Activated T-cell treated with anti-CD3 and anti-CD28 coated beads, Interleukin-2, amount 50 U/mL, for 24 hours (primary cell): ENCODE measurements around the gene PHF21B.

Experiments used
- DNase-seq: peaks from one replicate; pipeline ENCODE4 v3.0.0-alpha.2; 2020
- H3K27ac Mint-ChIP-seq: 2 replicates; pipeline ENCODE4 v1.8.0; 2020; ENCODE audit warnings: mild to moderate bottlenecking, mixed read lengths
- H3K27me3 Mint-ChIP-seq: 2 replicates; pipeline ENCODE4 v1.8.0; 2020; ENCODE audit warnings: mixed read lengths
- H3K36me3 Mint-ChIP-seq: 2 replicates; pipeline ENCODE4 v1.8.0; 2020; ENCODE audit warnings: low read depth, mixed read lengths
- H3K4me1 Mint-ChIP-seq: 2 replicates; pipeline ENCODE4 v1.8.0; 2020; ENCODE audit warnings: low read depth, mixed read lengths
- H3K4me3 Mint-ChIP-seq: 2 replicates; pipeline ENCODE4 v1.8.0; 2020; ENCODE audit warnings: mild to moderate bottlenecking, moderate library complexity, mixed read lengths
- H3K9me3 Mint-ChIP-seq: 2 replicates; pipeline ENCODE4 v1.8.0; 2020; ENCODE audit warnings: mixed read lengths

Gene PHF21B

DNA sequence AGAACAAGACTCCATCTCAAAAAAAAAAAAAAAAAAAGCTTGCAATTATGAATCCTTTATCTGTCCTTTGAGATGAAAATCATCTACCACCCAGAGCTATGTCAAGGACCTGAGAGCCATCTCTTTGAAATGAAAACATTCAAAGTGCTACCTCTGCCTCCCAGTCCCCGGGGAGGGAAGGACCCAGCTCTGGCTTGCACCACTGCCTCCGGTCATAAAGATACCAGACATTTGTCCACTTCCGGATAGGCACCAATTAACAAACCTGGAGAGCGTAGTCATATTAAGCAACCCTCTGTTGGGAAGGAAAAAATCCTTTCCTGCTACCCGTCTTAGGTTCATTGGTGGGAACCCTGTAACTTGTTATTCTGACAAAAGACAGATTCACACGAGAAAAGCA lies 158.9 kb downstream of the PHF21B start:
- Mint-ChIP-seq H3K27ac (no peak overlapping the region), H3K4me3 (no peak overlapping the region), H3K9me3 (no peaks in the 10 kb centered on the region), H3K36me3 (no peaks in the 10 kb centered on the region), H3K27me3 (no peaks in the 10 kb centered on the region), H3K4me1 (peaks cover 12% of the 10 kb centered on the region)
- DNase-seq: no peak

DNA sequence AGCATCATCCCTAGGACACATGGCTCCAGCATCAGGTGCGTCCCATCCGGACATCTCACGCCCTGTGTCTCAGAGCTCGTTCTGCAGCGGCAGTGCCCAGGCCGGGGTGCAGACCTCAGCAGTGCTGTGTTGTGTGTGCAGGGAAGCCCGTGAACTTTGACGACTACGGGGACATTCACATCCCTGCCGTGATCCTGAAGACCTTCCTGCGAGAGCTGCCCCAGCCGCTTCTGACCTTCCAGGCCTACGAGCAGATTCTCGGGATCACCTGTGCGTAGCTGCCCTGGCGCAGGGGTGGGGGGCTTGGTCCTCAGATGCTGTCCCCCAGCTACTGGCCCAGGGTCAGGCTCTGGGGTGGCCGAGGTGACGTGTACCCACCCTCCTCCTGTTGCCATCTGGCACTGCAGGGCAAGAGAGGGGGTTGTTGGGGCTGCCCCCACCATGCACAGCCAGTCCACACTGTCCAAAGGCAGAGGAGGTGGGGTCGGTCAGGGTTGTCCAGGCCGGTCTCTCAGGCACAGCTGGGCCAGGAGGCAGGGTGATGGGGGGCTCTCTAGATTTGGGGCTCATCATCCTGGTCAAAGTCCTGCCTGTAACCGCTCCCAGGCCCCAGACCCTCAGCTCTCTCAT lies 160.9 kb downstream of the PHF21B start:
- Mint-ChIP-seq H3K4me1 (peaks cover 4% of the 10 kb centered on the region), H3K27me3 (no peaks in the 10 kb centered on the region), H3K4me3 (no peak overlapping the region), H3K36me3 (no peaks in the 10 kb centered on the region), H3K27ac (no peak overlapping the region), H3K9me3 (no peaks in the 10 kb centered on the region)
- DNase-seq: no peak

DNA sequence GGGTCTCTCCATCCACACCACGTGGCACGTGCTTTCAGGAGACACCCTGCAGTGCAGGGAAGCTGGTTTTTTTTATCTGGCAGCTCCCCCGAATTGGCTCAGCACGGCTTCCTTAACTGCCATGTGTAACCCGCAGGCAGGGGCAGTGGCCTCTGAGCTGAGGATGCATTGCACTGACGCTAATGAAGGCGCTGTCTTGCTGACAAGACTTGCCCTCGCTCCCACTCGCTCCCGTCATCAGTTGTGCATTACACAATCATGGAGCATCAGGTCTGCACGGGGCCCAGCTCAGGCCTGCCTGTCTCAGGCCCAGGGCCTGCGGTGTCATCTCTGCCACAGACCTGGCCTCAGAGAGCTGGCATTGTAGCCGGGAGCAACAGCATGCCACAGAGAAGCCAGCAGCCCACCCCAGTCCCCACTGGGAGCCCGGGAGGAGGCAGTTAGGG lies 161.5 kb downstream of the PHF21B start:
- H3K4me1 Mint-ChIP-seq: peaks cover 3% of the 10 kb centered on the region
- no peaks in the 10 kb centered on the region for H3K27me3 Mint-ChIP-seq
- no peak overlapping the region for H3K4me3 Mint-ChIP-seq
- H3K36me3 Mint-ChIP-seq: no peaks in the 10 kb centered on the region
- no peak for DNase-seq
- no peak overlapping the region for H3K27ac Mint-ChIP-seq
- no peaks in the 10 kb centered on the region for H3K9me3 Mint-ChIP-seq

DNA sequence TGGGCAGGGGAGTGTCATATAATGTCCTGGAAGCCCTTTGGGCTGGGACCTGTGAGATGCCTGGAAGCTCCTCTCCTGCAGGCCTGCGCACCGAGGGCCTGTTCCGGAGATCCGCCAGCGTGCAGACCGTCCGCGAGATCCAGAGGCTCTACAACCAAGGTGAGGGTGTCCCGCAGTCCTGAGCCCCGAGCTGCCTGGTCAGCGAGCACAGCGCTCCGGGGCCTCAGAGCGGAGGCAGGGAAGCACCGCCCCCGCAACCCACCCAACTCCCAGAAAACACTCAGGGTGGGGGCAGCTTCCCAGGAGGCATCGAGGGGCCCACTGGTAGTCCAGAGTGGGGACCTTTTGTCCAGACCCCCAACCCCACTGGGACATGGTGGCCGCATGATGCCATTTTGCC lies 161.9 kb downstream of the PHF21B start:
- Mint-ChIP-seq H3K36me3 (no peaks in the 10 kb centered on the region), H3K9me3 (no peaks in the 10 kb centered on the region), H3K27me3 (no peaks in the 10 kb centered on the region), H3K4me3 (no peak overlapping the region), H3K4me1 (peaks cover under 1% of the 10 kb centered on the region), H3K27ac (no peak overlapping the region)
- DNase-seq: no peak

DNA sequence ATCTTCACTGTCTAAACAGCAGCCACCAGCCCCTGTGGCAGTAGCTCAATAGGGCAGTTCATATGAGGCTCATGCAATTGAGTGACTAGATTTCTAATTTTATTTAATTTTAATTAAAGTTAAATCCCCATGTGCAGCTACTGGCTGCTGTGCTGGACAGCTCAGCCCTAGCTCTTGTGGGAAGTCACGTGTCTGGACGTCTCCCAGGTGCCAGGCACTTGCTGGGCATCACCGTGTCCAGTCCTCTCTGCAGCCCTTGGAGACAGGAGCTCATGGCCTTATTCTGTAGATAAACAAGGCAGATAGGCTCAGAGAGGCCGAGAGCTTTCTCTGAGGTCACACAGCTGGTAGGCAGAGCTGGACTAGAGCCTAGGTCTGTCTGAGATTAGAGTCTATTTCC lies 162.4 kb downstream of the PHF21B start:
- H3K27ac Mint-ChIP-seq: no peak overlapping the region
- H3K27me3 Mint-ChIP-seq: no peaks in the 10 kb centered on the region
- H3K4me1 Mint-ChIP-seq: no peaks in the 10 kb centered on the region

DNA sequence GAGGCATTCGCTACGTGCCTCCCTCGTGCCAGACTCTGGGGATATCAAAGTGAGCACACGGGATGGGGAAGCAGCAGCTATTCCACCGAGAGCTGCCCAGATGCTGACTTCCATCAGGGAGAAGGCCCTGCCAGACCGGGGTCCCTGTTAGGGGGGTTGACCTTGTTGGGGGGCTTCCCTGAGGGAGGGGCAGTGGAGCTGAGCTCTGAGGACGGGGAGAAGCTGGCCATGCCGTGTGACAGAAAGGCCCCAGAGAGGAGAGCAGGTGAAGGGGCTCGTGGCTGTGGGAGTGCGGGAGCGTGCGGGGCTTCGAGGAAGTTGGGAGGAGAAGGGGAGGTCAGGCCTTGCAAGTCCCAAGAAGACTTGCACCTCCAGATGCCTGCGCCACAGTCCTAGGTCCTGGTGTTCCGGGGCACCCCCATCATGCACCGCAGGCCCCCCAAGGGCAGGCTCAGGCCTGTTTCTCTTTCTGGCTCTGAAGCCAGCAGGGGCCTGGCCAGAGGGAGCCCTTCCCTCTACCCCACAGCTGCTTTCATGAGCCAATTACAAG lies 163.0 kb downstream of the PHF21B start:
- Mint-ChIP-seq H3K4me3 (no peak overlapping the region), H3K27me3 (no peaks in the 10 kb centered on the region), H3K4me1 (no peaks in the 10 kb centered on the region), H3K36me3 (no peaks in the 10 kb centered on the region), H3K27ac (no peak overlapping the region), H3K9me3 (no peaks in the 10 kb centered on the region)
- DNase-seq: no peak

More for the DNA sequence above, 162.4 kb downstream of the PHF21B start:
- no peaks in the 10 kb centered on the region for H3K9me3 Mint-ChIP-seq
- H3K36me3 Mint-ChIP-seq: no peaks in the 10 kb centered on the region
- no peak overlapping the region for H3K4me3 Mint-ChIP-seq
- no peak for DNase-seq

DNA sequence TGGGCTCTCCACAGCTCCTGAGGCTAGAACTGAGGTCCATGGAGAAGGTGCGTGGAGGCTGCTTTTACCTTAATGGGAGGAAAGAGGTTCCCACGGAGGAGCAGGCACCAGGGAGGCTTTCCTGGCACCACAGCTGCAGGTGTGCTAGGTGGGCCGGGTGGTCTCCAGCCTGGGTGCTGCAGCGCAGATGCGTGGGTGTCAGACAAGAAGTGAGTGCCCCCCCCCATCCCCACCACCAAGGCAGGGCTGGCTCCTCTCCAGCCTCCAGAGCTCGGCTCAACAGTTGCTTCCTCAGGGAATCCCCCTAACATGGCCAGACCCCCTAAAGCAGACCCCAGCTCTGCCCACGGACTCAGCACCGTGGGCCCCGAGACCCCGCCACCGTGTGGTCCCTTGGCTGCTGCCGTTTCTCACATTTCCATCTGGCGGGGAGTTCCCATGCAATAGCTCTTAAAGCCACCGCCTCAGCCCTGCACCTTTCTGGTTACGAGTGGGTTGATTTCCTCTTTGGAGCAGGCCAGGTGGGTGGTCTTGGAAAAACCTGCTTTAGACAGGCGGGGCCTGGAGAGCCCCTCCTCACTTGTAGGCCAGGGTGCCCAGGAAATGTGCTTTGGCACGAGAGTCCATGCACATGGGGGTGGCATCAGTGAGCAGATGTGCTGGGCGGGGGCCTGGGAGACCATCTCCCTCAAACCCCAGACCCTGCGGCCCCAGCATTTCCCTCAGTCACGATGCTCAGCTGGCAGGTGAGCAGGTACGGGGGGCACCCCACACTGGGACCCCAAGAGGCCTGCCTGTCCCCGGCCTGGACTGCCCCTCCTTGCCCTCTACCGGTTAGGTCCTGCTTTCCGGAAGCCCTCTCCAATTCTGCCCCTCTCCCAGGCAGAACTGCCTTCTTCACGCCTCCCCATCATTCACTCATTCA lies 163.7 kb downstream of the PHF21B start:
- H3K27ac Mint-ChIP-seq: no peak overlapping the region
- H3K4me1 Mint-ChIP-seq: no peaks in the 10 kb centered on the region
- peaks cover 7% of the 10 kb centered on the region for H3K27me3 Mint-ChIP-seq
- no peak for DNase-seq
- no peaks in the 10 kb centered on the region for H3K36me3 Mint-ChIP-seq
- no peak overlapping the region for H3K4me3 Mint-ChIP-seq
- no peaks in the 10 kb centered on the region for H3K9me3 Mint-ChIP-seq

DNA sequence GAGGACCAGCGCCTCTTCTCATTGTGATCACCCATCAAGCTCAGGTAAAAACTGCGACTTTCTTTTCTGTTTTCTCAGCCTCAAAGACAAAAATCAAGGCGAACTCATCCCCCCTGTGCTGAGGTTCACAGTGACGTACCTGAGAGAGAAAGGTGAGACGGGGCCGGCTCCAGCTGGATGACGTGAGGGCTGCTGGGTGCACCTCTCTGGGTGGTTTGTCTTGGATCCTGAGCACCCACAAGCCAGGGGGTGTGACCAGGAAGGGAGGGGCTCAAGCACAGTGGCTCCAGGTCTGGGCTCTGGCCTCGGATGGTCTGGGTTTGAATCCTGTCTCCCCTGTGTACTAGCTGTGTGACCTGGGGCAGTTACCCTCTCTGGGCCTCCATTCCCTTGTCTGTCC lies 164.6 kb downstream of the PHF21B start:
- peaks cover 13% of the 10 kb centered on the region for H3K27me3 Mint-ChIP-seq
- H3K27ac Mint-ChIP-seq: no peak overlapping the region
- no peaks in the 10 kb centered on the region for H3K9me3 Mint-ChIP-seq
- DNase-seq: no peak
- H3K36me3 Mint-ChIP-seq: no peaks in the 10 kb centered on the region
- H3K4me1 Mint-ChIP-seq: no peaks in the 10 kb centered on the region
- no peak overlapping the region for H3K4me3 Mint-ChIP-seq

DNA sequence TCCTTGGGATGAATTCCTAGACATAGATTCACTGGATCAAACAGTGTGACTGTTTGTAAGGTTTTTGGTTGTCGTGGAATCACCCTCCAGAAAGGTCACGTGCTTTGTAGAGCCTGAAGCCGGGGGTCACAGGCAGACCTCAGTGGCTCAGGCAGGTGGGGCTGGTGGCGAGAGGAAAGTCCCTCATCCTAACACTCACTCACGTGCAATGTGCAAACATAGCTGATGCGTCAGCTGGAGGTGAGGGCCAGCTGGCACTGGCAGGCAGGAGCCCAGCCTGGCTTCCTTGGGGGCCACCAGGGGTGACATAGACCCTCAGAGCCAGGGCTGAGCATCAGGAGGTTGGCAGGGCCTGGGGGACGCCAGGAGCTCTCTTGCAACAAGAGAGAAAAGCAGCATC lies 167.4 kb downstream of the PHF21B start:
- H3K36me3 Mint-ChIP-seq: no peaks in the 10 kb centered on the region
- no peaks in the 10 kb centered on the region for H3K4me1 Mint-ChIP-seq
- no peaks in the 10 kb centered on the region for H3K9me3 Mint-ChIP-seq
- no peak for DNase-seq
- H3K27ac Mint-ChIP-seq: no peak overlapping the region
- H3K27me3 Mint-ChIP-seq: peaks cover 16% of the 10 kb centered on the region
- no peak overlapping the region for H3K4me3 Mint-ChIP-seq

DNA sequence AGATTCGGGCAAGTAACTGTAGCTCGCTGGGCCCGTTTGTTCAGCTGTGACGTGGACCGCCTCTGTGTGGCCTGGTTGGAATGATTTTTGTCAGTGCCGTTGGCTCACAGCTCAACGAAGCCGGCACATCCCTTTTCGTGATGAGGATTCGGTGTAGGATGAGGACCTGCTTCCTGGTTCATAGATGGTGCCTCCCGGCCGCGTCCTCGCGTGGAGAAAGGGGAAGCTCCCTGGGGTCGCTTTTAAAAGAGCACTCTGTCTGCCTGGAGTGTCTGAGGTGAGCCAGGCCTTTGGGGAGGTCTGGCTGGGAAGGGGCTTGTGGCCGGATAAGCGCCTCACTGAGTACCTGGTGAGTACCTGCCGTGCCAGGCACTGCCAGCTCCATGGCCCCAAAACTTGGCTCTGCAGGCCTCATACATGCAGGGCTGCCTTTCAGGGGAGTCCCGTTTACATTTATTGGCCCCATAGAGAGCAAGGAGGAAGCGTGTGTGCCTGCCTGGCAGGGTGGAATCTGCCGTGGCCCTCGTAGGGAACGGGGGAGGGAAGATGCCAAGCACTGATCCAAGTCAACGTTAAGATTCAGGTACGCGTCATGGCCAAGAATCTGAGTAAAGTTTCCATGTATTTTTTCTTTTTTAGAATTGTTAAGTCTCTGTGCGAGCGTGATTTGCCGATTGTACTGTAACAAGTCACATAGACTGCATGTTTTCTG lies 169.0 kb downstream of the PHF21B start:
- Mint-ChIP-seq H3K9me3 (peaks cover 3% of the 10 kb centered on the region), H3K27me3 (peaks cover 20% of the 10 kb centered on the region), H3K27ac (no peak overlapping the region), H3K36me3 (no peaks in the 10 kb centered on the region), H3K4me3 (no peak overlapping the region), H3K4me1 (no peaks in the 10 kb centered on the region)
- no peak for DNase-seq

DNA sequence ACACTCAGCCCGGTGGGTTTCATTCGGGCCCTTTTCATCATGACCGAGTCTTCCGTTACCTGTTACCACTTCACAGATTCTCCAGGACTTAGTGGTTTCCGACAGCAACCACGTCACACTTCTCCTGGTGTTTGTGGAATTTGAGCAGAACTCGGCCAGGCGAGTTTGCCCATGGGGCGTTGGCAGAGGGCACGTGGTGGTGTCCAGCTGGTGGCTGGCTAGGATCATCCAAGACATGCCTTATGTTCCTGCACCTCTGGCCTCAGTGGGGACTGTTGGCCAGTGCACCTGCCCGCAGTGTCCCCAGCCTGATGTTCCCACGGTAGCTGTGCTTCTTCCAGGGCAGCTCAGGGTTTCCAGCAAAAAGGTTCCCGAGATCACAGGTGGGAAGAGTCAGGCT lies 170.1 kb downstream of the PHF21B start:
- H3K27me3 Mint-ChIP-seq: peaks cover 23% of the 10 kb centered on the region
- no peak overlapping the region for H3K4me3 Mint-ChIP-seq
- no peaks in the 10 kb centered on the region for H3K36me3 Mint-ChIP-seq
- H3K9me3 Mint-ChIP-seq: peaks cover 7% of the 10 kb centered on the region
- no peak overlapping the region for H3K27ac Mint-ChIP-seq
- no peaks in the 10 kb centered on the region for H3K4me1 Mint-ChIP-seq
- no peak for DNase-seq

DNA sequence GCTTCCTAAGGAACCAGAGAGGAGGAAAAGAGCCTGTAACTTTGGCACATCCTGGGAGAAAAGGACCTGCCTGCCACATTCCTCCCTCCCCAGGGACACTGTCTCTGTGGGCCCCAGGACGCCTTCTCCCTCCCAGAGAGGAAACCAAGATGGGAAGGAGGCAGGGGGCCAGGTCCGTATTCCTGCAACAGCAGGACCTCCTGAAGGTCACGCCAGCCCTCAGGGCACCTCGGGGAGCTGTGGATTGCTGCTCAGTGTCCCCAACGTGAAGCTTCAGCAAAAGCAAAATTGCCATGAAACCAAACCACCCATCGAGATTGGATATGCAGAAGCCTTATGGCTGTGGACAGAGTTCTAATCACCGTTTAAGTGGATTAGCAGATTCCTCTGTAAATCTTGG lies 170.7 kb downstream of the PHF21B start:
- H3K4me1 Mint-ChIP-seq: no peaks in the 10 kb centered on the region
- no peak for DNase-seq
- H3K4me3 Mint-ChIP-seq: no peak overlapping the region
- H3K27ac Mint-ChIP-seq: no peak overlapping the region
- H3K9me3 Mint-ChIP-seq: peaks cover 12% of the 10 kb centered on the region
- H3K27me3 Mint-ChIP-seq: peaks cover 23% of the 10 kb centered on the region
- H3K36me3 Mint-ChIP-seq: no peaks in the 10 kb centered on the region

DNA sequence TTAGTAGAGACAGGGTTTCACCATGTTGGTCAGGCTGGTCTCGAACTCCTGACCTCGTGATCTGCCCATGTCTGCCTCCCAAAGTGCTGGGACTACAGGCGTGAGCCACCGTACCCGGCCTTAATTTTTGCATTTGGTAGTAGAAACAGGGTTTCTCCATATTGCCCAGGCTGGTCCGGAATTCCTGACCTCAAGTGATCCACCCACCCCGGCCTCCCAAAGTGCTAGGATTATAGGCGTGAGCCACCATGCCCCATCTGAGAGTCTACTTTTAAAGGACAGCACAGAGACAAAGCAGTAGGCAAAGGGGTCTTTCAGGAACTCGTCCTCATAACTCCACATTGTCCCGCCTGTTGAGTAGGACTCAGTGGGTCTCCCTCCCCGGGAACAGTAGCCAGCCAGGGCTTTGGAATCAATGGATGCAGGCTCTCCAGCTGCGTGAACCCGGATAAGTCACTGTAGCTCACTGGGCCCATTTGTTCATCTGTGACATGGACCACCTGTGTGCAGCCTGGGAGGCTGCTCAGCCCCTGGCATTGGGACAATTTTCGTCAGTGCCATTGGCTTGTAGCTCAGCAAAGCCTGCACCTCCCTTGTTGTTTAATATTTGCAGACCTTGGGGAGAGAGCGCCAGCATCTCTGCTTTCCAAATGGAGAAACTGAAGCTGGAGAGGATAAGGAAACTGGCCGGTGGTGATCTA lies 171.3 kb downstream of the PHF21B start:
- Mint-ChIP-seq H3K9me3 (peaks cover 15% of the 10 kb centered on the region), H3K27me3 (peaks cover 27% of the 10 kb centered on the region), H3K27ac (no peak overlapping the region), H3K36me3 (no peaks in the 10 kb centered on the region), H3K4me1 (no peaks in the 10 kb centered on the region), H3K4me3 (no peak overlapping the region)
- DNase-seq: no peak

DNA sequence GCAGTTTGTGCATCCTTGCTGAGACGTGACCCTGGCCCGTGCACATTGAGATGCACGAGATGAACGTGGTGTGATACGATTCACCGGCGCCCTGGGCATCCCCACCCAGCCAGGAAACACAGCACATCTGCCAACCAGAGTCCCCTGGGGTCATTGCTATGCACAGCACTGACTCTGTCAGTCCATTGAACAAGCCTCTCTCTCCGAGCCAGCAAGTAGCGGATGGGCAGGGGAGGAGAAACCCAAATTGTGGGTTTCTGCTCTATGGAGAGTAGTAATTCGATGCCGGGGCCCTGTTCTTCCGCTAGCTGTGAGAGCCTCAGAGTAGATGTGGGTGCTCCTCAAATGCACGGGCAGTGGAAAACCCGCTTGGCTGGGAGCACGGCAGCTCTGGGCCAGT lies 172.3 kb downstream of the PHF21B start:
- H3K27me3 Mint-ChIP-seq: peaks cover 30% of the 10 kb centered on the region

More for the DNA sequence above, 172.3 kb downstream of the PHF21B start:
- Mint-ChIP-seq H3K36me3 (no peaks in the 10 kb centered on the region), H3K4me1 (no peaks in the 10 kb centered on the region), H3K27ac (no peak overlapping the region), H3K4me3 (no peak overlapping the region), H3K9me3 (peaks cover 15% of the 10 kb centered on the region)
- no peak for DNase-seq
